ENCODE measurements around the gene PCDHB9.
"Not testable (repeated sequence)": the region's sequence is repeated elsewhere in the genome, so short reads cannot be mapped to it uniquely, and the experiment has no call there.

Gene PCDHB9

GRCh38 chr5:141180313-141180712 is 6.6 kb upstream of the PCDHB9 start:
- TF ChIP-seq, protein P1, sequence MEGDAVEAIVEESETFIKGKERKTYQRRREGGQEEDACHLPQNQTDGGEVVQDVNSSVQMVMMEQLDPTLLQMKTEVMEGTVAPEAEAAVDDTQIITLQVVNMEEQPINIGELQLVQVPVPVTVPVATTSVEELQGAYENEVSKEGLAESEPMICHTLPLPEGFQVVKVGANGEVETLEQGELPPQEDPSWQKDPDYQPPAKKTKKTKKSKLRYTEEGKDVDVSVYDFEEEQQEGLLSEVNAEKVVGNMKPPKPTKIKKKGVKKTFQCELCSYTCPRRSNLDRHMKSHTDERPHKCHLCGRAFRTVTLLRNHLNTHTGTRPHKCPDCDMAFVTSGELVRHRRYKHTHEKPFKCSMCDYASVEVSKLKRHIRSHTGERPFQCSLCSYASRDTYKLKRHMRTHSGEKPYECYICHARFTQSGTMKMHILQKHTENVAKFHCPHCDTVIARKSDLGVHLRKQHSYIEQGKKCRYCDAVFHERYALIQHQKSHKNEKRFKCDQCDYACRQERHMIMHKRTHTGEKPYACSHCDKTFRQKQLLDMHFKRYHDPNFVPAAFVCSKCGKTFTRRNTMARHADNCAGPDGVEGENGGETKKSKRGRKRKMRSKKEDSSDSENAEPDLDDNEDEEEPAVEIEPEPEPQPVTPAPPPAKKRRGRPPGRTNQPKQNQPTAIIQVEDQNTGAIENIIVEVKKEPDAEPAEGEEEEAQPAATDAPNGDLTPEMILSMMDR (IDR thresholded peaks at IDR 0.05; ENCODE audit: low read depth, low read length): no peak
- no peaks in the 10 kb centered on the region; the same call in 1 of the 2 replicates for H3K9me3 ChIP-seq
- H3K4me3 ChIP-seq (ENCODE audit: low read depth, low read length): no peak overlapping the region
- H3K4me1 ChIP-seq: no peaks in the 10 kb centered on the region
- no peaks in the 10 kb centered on the region for H3K27me3 ChIP-seq
- peaks cover 7% of the 10 kb centered on the region; the same call in 1 of the 2 replicates for H3K36me3 ChIP-seq
- DNase-seq: no peak

DNA sequence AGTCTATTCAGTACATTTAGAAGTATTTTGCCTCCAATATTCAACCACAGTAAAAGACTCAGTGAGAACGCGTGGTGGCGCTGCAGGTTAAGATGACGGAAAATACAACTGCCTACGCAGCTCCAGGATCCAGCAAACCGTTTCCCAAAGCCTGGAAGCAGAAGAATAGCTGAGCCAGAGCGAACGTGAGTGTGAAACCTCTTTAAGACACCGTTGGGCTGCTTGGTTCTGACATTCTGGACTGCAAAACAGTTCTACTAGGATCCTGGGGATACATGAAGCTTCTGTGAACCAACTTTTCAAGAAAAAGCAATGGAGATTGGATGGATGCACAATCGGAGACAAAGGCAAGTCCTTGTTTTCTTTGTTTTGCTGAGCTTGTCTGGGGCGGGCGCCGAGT is 4.7 kb upstream of the PCDHB9 start, which contains the start of gene PCDHB16:
TSS of gene PCDHB16 (plus strand) at position 140 of the 400 bp plus-strand sequence. CDS start at position 313, 173 bp downstream.
- peaks cover 9% of the 10 kb centered on the region; the same call in 1 of the 2 replicates for H3K36me3 ChIP-seq
- no peaks in the 10 kb centered on the region for H3K9me3 ChIP-seq
- no peaks in the 10 kb centered on the region for H3K27me3 ChIP-seq
- DNase-seq: peak; percentile 88
- peak within 1 kb of the TSS; percentile 96 for H3K4me3 ChIP-seq (ENCODE audit: low read depth, low read length)
- TF ChIP-seq, protein P1 (IDR thresholded peaks at IDR 0.05; ENCODE audit: low read depth, low read length): peak; percentile 90
- no peaks in the 10 kb centered on the region for H3K4me1 ChIP-seq

DNA sequence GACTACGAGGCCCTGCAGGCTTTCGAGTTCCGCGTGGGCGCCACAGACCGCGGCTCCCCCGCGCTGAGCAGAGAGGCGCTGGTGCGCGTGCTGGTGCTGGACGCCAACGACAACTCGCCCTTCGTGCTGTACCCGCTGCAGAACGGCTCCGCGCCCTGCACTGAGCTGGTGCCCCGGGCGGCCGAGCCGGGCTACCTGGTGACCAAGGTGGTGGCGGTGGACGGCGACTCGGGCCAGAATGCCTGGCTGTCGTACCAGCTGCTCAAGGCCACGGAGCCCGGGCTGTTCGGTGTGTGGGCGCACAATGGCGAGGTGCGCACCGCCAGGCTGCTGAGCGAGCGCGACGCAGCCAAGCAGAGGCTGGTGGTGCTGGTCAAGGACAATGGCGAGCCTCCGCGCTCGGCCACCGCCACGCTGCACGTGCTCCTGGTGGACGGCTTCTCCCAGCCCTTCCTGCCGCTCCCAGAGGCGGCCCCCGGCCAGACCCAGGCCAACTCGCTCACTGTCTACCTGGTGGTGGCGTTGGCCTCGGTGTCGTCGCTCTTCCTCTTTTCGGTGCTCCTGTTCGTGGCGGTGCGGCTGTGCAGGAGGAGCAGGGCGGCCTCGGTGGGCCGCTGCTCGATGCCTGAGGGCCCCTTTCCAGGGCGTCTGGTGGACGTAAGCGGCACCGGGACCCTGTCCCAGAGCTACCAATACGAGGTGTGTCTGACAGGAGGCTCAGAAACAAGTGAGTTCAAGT is 2.7 kb upstream of the PCDHB9 start:
- H3K9me3 ChIP-seq; H3K4me1 ChIP-seq; H3K27me3 ChIP-seq; H3K4me3 ChIP-seq (ENCODE audit: low read depth, low read length); H3K36me3 ChIP-seq; DNase-seq: not testable (repeated sequence)

GRCh38 chr5:141188682-141189081 is 1.7 kb downstream of the PCDHB9 start:
- not testable (repeated sequence) for H3K9me3 ChIP-seq; DNase-seq; H3K36me3 ChIP-seq; H3K27me3 ChIP-seq; H3K4me1 ChIP-seq; H3K4me3 ChIP-seq (ENCODE audit: low read depth, low read length)

- not testable (repeated sequence) for H3K9me3 ChIP-seq; H3K27me3 ChIP-seq; H3K4me3 ChIP-seq (ENCODE audit: low read depth, low read length); H3K36me3 ChIP-seq; H3K4me1 ChIP-seq; DNase-seq
Observed at GRCh38 chr5:141189131-141189530, 2.2 kb downstream of the PCDHB9 start.

GRCh38 chr5:141192110-141192725 is 5.3 kb downstream of the PCDHB9 start, which contains the start of gene PCDHB10:
Gene PCDHB10, plus strand, starts transcription at chr5:141192353. Its CDS starts 200 bp downstream, at chr5:141192553.
- H3K4me1 ChIP-seq: no peaks in the 10 kb centered on the region
- no peak within 1 kb of the TSS for H3K4me3 ChIP-seq (ENCODE audit: low read depth, low read length)
- DNase-seq: peak; percentile 45
- H3K27me3 ChIP-seq: no peaks in the 10 kb centered on the region
- no peaks in the 10 kb centered on the region; the same call in 1 of the 2 replicates for H3K9me3 ChIP-seq
- TF ChIP-seq, protein P1 (IDR thresholded peaks at IDR 0.05; ENCODE audit: low read depth, low read length): peak; percentile 63
- no peaks in the 10 kb centered on the region for H3K36me3 ChIP-seq

- not testable (repeated sequence) for H3K36me3 ChIP-seq; H3K4me1 ChIP-seq; DNase-seq; H3K27me3 ChIP-seq; H3K9me3 ChIP-seq; H3K4me3 ChIP-seq (ENCODE audit: low read depth, low read length)
Observed at GRCh38 chr5:141194332-141194731, 7.4 kb downstream of the PCDHB9 start.

- Histone ChIP-seq H3K27me3 (no peaks in the 10 kb centered on the region), H3K36me3 (no peaks in the 10 kb centered on the region), H3K9me3 (no peaks in the 10 kb centered on the region; the same call in 1 of the 2 replicates), H3K4me3 (ENCODE audit: low read depth, low read length) (no peak overlapping the region), H3K4me1 (no peaks in the 10 kb centered on the region)
- DNase-seq: no peak
- TF ChIP-seq, protein P1 (IDR thresholded peaks at IDR 0.05; ENCODE audit: low read depth, low read length): no peak
Observed at GRCh38 chr5:141196363-141196762, 9.4 kb downstream of the PCDHB9 start.
